DOHH2 (cell line): Measurements from ENCODE around the gene SCRN1.
A peak's percentile ranks its signal among the peaks of the same experiment; 100 is the strongest.

Source experiments
- H3F3A ChIP-seq: fragments of 200-600 bp; sonication (generic), shearing (Covaris generic); 2 replicates; pipeline ENCODE4 v1.6.0; 2016; ENCODE audit warnings: antibody characterized with exemption, mild to moderate bottlenecking; ENCODE audit not compliant: control insufficient read depth, insufficient read depth
- H3K27ac ChIP-seq: fragments of 200-600 bp; sonication (generic); 2 replicates; pipeline ENCODE4 v1.5.1; 2014; ENCODE audit warnings: low read depth, mild to moderate bottlenecking, low read length, moderate library complexity
- H3K27me3 ChIP-seq: fragments of 200-600 bp; sonication (generic); 2 replicates; pipeline ENCODE4 v1.6.1; 2014; ENCODE audit warnings: mild to moderate bottlenecking, low read length, mixed read lengths; ENCODE audit not compliant: control insufficient read depth
- H3K36me3 ChIP-seq: fragments of 200-600 bp; sonication (generic); 2 replicates; pipeline ENCODE4 v1.6.1; 2014; ENCODE audit warnings: mild to moderate bottlenecking, low read length, moderate library complexity, mixed read lengths; ENCODE audit not compliant: control insufficient read depth
- H3K4me1 ChIP-seq: fragments of 200-600 bp; sonication (generic); 2 replicates; pipeline ENCODE4 v1.6.1; 2014; ENCODE audit warnings: mild to moderate bottlenecking, low read length, mixed read lengths; ENCODE audit not compliant: control insufficient read depth
- H3K4me2 ChIP-seq: fragments of 200-600 bp; sonication (generic); 2 replicates; pipeline ENCODE4 v1.6.0; 2014; ENCODE audit warnings: mild to moderate bottlenecking, low read length, moderate library complexity
- H3K4me3 ChIP-seq: fragments of 200-600 bp; sonication (generic); 2 replicates; pipeline ENCODE4 v1.5.1; 2014; ENCODE audit warnings: mild to moderate bottlenecking, low read length, mixed read lengths
- H3K79me2 ChIP-seq: fragments of 200-600 bp; sonication (generic); 2 replicates; pipeline ENCODE4 v1.6.1; 2014; ENCODE audit warnings: mild to moderate bottlenecking, low read length, mixed read lengths; ENCODE audit not compliant: control insufficient read depth
- H3K9me2 ChIP-seq: fragments of 200-600 bp; sonication (generic); replicated peaks from 2 replicates; pipeline ENCODE4 v1.6.1; 2014; ENCODE audit warnings: mild to moderate bottlenecking, low read length, mixed read lengths; ENCODE audit not compliant: control insufficient read depth
- H3K9me3 ChIP-seq: fragments of 200-600 bp; sonication (generic); 2 replicates; pipeline ENCODE4 v1.6.1; 2014; ENCODE audit warnings: antibody characterized with exemption, low read length, mixed read lengths; ENCODE audit not compliant: control insufficient read depth, insufficient read depth
- H4K20me1 ChIP-seq: fragments of 200-600 bp; sonication (generic); 2 replicates; pipeline ENCODE4 v1.6.0; 2014; ENCODE audit warnings: low read depth, mild to moderate bottlenecking, antibody characterized with exemption, low read length, moderate library complexity; ENCODE audit not compliant: control insufficient read depth, insufficient read depth
- CTCF ChIP-seq: fragments of 200-600 bp; sonication (generic); IDR thresholded peaks from one replicate; pipeline ENCODE4 v1.5.1; 2014; ENCODE audit warnings: antibody characterized with exemption, mild to moderate bottlenecking, low read depth, low read length; ENCODE audit not compliant: poor library complexity, severe bottlenecking
- EZH2phosphoT487 ChIP-seq: fragments of 200-600 bp; sonication (generic); IDR thresholded peaks from 2 replicates; pipeline ENCODE4 v1.6.1; 2017; ENCODE audit warnings: borderline replicate concordance, mild to moderate bottlenecking, antibody characterized with exemption, low read length, moderate library complexity, mixed read lengths

Gene SCRN1

GRCh38 chr7:29878081-29878688 lies 111.4 kb downstream of the SCRN1 start:
- Histone ChIP-seq H3K4me3 (no peak overlapping the region), H3K36me3 (no peaks in the 10 kb centered on the region), H3K27ac (no peak overlapping the region), H3K4me1 (no peaks in the 10 kb centered on the region), H3K9me2 (no peaks in the 10 kb centered on the region), H3F3A (no peaks in the 10 kb centered on the region), H3K4me2 (no peak overlapping the region), H4K20me1 (no peaks in the 10 kb centered on the region), H3K9me3 (no peaks in the 10 kb centered on the region), H3K79me2 (no peaks in the 10 kb centered on the region), H3K27me3 (peaks cover 9% of the 10 kb centered on the region; the same call in 1 of the 2 replicates)
- TF ChIP-seq CTCF (peak; percentile 83), EZH2phosphoT487 (no peak)

- Histone ChIP-seq H3K27ac (no peak overlapping the region), H3K9me3 (no peaks in the 10 kb centered on the region)
Observed at GRCh38 chr7:29877196-29877595, 112.4 kb downstream of the SCRN1 start.

GRCh38 chr7:29875741-29876140 lies 113.9 kb downstream of the SCRN1 start:
- no peaks in the 10 kb centered on the region for H3F3A ChIP-seq
- no peaks in the 10 kb centered on the region for H3K79me2 ChIP-seq
- H3K4me2 ChIP-seq: no peak overlapping the region
- no peak overlapping the region for H3K27ac ChIP-seq
- H3K9me2 ChIP-seq: no peaks in the 10 kb centered on the region
- H3K4me1 ChIP-seq: no peaks in the 10 kb centered on the region
- no peaks in the 10 kb centered on the region for H3K9me3 ChIP-seq
- TF ChIP-seq EZH2phosphoT487: no peak
- TF ChIP-seq CTCF: no peak
- no peaks in the 10 kb centered on the region for H4K20me1 ChIP-seq
- H3K36me3 ChIP-seq: no peaks in the 10 kb centered on the region
- H3K27me3 ChIP-seq: 0 out of 2 replicates have a peak, but pooled peaks cover 3% of the 10 kb centered on the region
- no peak overlapping the region for H3K4me3 ChIP-seq

More at GRCh38 chr7:29877196-29877595, 112.4 kb downstream of the SCRN1 start:
- TF ChIP-seq CTCF (no peak), EZH2phosphoT487 (no peak)
- no peaks in the 10 kb centered on the region for H3K36me3 ChIP-seq
- no peaks in the 10 kb centered on the region for H3F3A ChIP-seq
- H4K20me1 ChIP-seq: no peaks in the 10 kb centered on the region
- H3K4me2 ChIP-seq: no peak overlapping the region
- peaks cover 3% of the 10 kb centered on the region; the same call in 1 of the 2 replicates for H3K27me3 ChIP-seq
- H3K4me1 ChIP-seq: no peaks in the 10 kb centered on the region
- H3K9me2 ChIP-seq: no peaks in the 10 kb centered on the region
- H3K4me3 ChIP-seq: no peak overlapping the region
- no peaks in the 10 kb centered on the region for H3K79me2 ChIP-seq
